Central memory CD8-positive, alpha-beta T cell (primary cell): Measurements from ENCODE around the gene CACNA1A.

Source experiments
- ATAC-seq: fragments of 150-1000 bp; cut with Tn5 transposase; replicated peaks from 2 replicates; pipeline ENCODE4 v1.10.0; 2022; ENCODE audit warnings: mild to moderate bottlenecking, moderate FRiP score, moderate number of reproducible peaks; ENCODE audit not compliant: poor library complexity, severe bottlenecking; ENCODE audit errors: extremely low read depth
- DNase-seq, 2 donors: peaks; one replicate each; pipeline ENCODE4 v3.0.0; 2021; ENCODE audit warnings: low spot score in 2 of 2
- H3K27ac Mint-ChIP-seq: one replicate; pipeline ENCODE4 v1.8.0; 2022; ENCODE audit warnings: low read depth, mild to moderate bottlenecking, moderate library complexity, mixed read lengths
- H3K27me3 Mint-ChIP-seq: one replicate; pipeline ENCODE4 v1.8.0; 2022; ENCODE audit warnings: mixed read lengths
- H3K36me3 Mint-ChIP-seq: one replicate; pipeline ENCODE4 v1.8.0; 2022; ENCODE audit warnings: mild to moderate bottlenecking, moderate library complexity, mixed read lengths; ENCODE audit not compliant: insufficient read depth
- H3K4me1 Mint-ChIP-seq: one replicate; pipeline ENCODE4 v1.8.0; 2022; ENCODE audit warnings: mixed read lengths
- H3K4me3 Mint-ChIP-seq: one replicate; pipeline ENCODE4 v1.8.0; 2022; ENCODE audit warnings: mild to moderate bottlenecking, moderate library complexity, mixed read lengths
- H3K9me3 Mint-ChIP-seq: one replicate; pipeline ENCODE4 v1.8.0; 2022; ENCODE audit warnings: mixed read lengths

CACNA1A gene

DNA sequence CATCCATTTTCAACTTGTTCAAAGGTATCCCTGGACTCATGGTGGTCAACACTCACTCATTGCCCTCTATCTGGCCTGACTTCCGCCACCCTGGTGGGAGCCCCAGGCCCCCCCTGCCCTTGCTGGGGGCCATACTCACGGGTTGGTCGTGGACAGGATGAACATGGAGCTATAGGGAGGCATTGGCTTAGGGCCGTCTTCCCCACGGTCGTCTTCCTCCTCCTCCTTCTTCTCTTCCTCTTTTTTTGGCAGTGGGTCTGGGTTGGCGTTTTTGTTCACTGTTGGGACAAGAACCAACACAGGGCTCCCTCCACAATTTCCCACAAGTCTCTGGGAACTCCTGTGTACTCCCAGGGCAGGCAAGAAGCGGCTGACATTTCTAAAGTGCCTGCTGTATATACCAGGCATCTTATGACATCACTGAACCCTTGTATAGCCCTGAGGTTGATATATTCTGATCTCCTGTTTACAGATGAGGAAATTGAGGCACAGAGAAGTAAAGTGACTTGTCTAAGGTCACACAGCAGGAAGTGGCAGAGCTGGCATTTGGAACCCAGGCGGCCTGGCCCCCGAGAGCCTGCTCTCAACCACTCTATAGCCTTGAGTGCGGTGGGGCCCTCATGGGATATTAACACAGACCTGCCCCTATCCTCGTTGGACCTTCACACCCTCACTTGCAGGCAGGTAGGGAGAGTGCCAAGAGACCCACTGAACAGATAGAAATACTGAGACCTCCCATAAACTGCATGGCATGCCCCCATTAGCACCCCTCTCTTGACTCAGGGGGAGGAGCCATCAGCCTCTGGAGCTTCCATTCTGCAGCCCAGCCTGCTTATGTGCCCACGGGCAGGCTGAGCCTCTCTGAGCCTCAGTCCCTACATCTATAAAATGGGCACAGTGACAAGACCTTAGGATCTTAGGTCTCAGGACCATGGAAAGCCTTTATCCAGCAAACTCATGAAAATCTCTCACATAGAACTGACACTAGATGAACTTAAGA, 221.1 kb downstream of the CACNA1A start:
- DNase-seq: no peak
- Mint-ChIP-seq H3K9me3 (no peaks in the 10 kb centered on the region), H3K27me3 (peaks cover 18% of the 10 kb centered on the region), H3K27ac (no peak overlapping the region), H3K4me3 (no peak overlapping the region), H3K36me3 (no peaks in the 10 kb centered on the region), H3K4me1 (no peaks in the 10 kb centered on the region)
- ATAC-seq: no peak

DNA sequence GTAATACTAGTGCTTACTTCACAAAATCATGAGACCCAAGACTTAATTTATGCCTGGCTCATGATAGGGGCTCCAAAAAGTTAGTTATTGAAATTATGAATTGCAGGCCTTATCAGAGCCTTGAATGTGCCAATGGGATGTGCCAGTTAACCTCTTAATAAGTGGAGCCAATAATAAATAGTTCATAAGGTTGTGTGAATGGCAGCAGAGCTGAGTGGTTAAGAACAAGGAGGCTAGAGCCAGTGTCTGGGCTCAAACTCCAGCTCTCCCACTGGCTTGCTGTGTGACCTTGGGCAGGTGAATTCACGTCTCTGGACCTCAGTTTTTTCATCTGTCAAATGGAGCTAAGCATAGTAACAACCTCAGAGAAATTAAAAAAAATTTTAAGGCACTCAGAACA, 222.4 kb downstream of the CACNA1A start:
- Mint-ChIP-seq H3K4me1 (no peaks in the 10 kb centered on the region), H3K27ac (no peak overlapping the region), H3K27me3 (peaks cover 18% of the 10 kb centered on the region), H3K4me3 (no peak overlapping the region), H3K36me3 (peaks cover under 1% of the 10 kb centered on the region), H3K9me3 (no peaks in the 10 kb centered on the region)
- DNase-seq: no peak
- ATAC-seq: no peak

DNA sequence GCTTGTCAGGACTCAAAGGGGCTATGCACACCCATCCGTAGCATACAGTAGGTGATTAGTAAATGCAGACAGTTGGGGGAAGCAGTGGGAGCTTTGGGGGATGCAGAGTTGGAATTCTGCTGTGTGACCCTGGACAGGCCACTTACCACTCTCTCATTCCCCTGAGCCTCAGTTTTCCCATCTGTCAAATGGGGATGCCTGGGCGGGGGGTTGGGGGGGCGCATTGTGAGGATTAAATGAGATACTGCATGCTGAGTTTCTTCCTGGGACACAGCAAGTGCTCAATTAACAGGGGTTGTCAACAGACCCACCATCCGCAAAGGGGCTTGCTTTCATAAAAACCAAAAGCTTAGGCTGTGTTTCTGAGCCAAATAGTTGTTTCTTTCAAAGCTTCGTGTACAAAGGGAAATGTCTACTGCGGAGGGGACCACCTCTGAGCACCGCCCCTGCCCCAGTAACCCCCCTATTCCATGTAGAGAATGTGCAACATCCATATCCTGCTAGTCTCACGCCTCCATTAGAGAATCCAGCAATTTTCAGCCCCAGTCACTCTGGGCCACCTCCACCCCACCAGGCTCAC, 223.7 kb downstream of the CACNA1A start:
- peaks cover 4% of the 10 kb centered on the region for H3K36me3 Mint-ChIP-seq
- H3K4me1 Mint-ChIP-seq: peaks cover 9% of the 10 kb centered on the region
- H3K9me3 Mint-ChIP-seq: no peaks in the 10 kb centered on the region
- no peak for ATAC-seq
- no peak overlapping the region for H3K27ac Mint-ChIP-seq
- DNase-seq: no peak
- H3K27me3 Mint-ChIP-seq: peaks cover 26% of the 10 kb centered on the region
- H3K4me3 Mint-ChIP-seq: no peak overlapping the region

DNA sequence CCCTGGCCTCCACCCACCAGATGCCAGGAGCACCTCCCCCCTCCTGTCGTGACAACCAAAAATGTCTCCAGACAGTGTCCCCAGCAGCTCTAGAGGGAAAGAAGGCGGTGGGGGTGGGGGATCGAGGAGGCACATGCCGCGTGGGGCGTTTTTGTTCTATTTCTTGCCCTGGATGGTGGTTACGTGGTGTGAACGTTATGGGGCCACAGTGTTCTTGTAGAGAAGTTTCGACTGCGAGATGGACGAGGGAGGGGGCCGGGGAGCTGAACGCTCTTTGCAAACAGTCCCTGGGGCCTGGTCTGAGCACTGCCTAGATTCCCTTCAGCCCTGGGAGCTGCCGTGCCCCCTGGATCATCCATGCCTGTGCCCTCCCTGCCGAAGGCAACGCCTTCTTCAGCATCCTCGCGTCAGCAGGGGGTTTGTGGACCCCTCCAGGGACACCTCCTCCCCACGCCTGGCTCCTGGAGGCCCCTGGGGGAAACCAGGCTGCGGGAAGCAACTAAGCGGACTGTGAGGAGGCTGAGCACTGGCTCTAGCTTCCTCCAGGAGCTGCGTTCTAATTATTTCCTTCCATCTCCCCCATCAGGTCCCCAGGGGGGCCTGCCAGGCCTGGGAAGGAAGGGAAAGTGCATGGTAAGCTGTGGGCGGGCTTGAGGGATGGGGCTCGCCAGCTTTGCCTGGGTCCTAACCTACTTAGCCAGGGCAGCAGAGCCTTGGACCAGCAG, 224.6 kb downstream of the CACNA1A start:
- H3K4me3 Mint-ChIP-seq: no peak overlapping the region
- ATAC-seq (no peak), DNase-seq (no peak)
- no peaks in the 10 kb centered on the region for H3K9me3 Mint-ChIP-seq
- H3K36me3 Mint-ChIP-seq: peaks cover 6% of the 10 kb centered on the region
- H3K27ac Mint-ChIP-seq: no peak overlapping the region
- peaks cover 26% of the 10 kb centered on the region for H3K27me3 Mint-ChIP-seq
- H3K4me1 Mint-ChIP-seq: peaks cover 14% of the 10 kb centered on the region

DNA sequence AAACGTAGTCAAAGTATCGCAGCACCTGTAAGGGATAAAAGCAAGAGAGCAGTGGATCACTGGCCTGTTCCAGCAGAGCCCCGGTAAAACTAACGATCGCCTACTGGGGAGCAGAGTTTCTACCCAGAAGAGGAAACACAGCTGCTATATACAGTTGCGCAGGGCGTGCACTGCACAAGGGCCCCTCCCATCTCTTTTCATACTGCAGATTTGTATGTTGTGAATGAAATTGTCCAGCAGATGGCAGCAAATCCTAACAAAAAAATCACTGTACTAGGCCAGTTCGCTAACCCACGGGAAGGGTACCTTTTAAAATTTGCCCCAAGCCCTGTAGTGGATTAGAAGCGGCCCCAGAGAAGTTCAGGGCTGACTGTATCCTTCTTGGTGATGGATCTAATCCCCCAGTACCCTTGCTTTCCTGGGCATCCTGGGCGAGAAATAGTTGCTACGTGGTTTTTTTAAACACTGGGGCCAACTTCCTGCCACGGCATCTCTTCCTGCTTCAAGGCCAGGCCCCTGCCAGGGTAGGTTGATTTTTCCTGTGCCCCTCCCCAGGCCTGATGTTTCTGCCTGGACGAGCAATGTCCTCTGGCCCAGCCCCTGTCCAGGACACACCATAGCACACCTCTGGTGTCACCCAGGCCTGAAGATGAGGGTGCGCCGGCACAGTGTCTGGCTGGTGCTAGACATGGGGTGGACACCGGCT, 229.0 kb downstream of the CACNA1A start:
- Mint-ChIP-seq H3K36me3 (peaks cover 8% of the 10 kb centered on the region), H3K4me1 (peaks cover 14% of the 10 kb centered on the region), H3K9me3 (no peaks in the 10 kb centered on the region), H3K27ac (no peak overlapping the region), H3K27me3 (peaks cover 15% of the 10 kb centered on the region), H3K4me3 (peak overlapping the region; percentile 37)
- DNase-seq (peak; percentile 37 to 69), ATAC-seq (peak; percentile 86)

DNA sequence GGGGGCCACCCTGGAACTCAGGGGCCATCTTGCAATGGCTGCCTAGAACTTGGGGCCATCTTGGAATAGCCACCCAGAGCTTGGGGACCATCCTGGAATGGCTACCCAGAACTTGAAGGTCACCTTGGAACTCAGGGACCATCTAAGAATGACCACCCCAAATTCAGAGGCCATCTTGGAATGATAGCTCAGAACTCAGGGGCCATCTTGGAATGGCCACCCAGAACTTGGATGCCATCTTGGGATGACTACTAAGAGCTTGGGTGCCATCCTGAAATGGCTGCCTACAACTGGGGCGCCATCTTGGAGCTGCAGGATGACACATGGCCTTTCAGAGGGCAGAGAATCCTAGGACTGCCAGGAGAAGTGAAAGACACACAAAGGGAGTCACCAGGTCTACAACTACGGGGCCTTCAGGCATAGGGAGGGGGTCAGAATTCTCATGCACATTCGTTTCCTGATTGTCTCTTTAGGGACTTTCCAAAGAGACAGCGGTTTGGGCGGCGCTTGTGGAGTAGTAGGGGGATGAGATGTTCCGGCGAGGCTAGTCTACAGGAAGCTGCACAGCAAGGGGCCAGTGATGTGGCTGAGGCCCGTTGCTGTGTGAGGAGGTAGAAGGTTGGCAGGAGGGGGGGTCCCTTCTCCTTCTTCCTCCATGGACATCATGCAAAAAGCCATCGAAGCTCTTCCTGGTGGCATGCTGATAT, 231.1 kb downstream of the CACNA1A start:
- no peak overlapping the region for H3K27ac Mint-ChIP-seq
- DNase-seq (no peak), ATAC-seq (no peak)
- H3K4me3 Mint-ChIP-seq: no peak overlapping the region
- H3K27me3 Mint-ChIP-seq: peaks cover 7% of the 10 kb centered on the region
- no peaks in the 10 kb centered on the region for H3K9me3 Mint-ChIP-seq
- peaks cover 14% of the 10 kb centered on the region for H3K4me1 Mint-ChIP-seq
- H3K36me3 Mint-ChIP-seq: peaks cover 8% of the 10 kb centered on the region

DNA sequence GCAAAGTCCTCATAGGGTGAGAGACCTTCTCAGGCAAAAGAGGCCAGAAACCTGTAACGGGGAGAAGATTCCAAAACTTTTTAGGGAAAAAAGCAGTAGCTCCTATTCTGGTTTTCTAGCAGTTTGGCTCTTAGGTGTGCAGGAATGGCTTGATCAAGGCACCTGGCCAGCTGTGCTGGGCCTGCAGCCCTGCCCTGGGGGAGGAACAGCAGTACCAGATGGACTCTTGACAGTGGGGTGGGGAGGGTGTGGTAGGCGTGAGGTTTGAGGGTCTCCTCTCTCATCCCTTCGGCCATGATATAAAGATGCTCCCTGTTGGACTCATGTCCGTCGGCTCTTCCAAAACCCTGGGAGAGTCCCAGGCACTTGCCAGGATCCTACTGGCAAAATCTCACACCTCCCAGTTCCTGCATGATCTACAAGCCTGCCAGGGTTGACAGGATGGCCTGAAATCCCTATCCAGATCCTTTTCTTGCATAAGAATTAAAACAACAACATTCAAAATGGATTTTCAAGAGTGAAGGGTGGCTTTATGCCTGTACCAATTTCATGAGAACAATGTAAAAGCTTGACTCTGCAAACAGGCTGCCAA, 235.7 kb downstream of the CACNA1A start:
- no peaks in the 10 kb centered on the region for H3K9me3 Mint-ChIP-seq
- peaks cover 2% of the 10 kb centered on the region for H3K36me3 Mint-ChIP-seq
- DNase-seq (no peak), ATAC-seq (no peak)
- H3K4me1 Mint-ChIP-seq: no peaks in the 10 kb centered on the region
- H3K27me3 Mint-ChIP-seq: no peaks in the 10 kb centered on the region
- no peak overlapping the region for H3K27ac Mint-ChIP-seq
- H3K4me3 Mint-ChIP-seq: no peak overlapping the region

DNA sequence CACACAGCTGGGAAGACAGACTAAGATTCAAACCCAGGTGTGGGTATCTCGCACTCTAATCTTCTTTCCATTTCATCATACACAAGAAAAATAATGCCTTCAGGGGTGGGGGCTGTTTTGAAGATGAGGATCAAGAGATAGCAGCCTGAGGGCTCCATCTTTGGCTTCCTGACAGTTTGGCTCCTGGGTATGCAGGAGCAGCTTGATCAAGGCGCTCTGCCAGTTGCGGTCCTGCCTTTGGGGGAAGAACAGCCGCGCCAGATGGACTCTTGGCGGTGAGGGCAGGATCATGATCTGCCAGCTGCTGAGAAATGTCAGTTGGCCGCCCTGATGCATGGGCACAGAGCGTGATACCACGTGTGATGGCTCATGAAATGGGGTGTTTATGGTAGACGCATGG, 236.9 kb downstream of the CACNA1A start:
- no peak for DNase-seq

DNA sequence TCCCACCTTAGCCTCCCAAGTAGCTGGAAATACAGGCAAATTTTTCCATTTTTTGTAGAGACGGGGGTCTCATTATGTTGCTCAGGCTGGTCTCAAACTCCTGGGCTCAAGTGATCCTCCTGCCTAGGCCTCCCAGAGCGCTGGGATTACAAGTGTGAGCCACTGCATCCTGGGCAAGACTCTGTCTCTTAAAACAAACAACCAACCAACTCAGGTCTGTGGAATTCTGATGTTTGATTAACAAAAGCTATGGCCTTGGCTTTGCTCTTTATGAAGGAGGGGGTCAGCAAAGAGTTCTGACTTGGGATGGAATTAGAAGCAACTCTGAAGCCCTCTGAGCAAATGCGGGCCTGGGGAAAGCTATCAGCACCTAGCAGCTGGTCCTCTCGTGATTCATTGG, 238.4 kb downstream of the CACNA1A start:
- Mint-ChIP-seq H3K4me1 (no peaks in the 10 kb centered on the region), H3K9me3 (no peaks in the 10 kb centered on the region), H3K27me3 (peaks cover 18% of the 10 kb centered on the region), H3K27ac (no peak overlapping the region), H3K4me3 (no peak overlapping the region), H3K36me3 (no peaks in the 10 kb centered on the region)
- ATAC-seq: no peak
- no peak for DNase-seq

More for the DNA sequence above, 236.9 kb downstream of the CACNA1A start:
- H3K4me3 Mint-ChIP-seq: no peak overlapping the region
- H3K27ac Mint-ChIP-seq: no peak overlapping the region
- H3K9me3 Mint-ChIP-seq: no peaks in the 10 kb centered on the region
- ATAC-seq: no peak
- H3K4me1 Mint-ChIP-seq: no peaks in the 10 kb centered on the region
- H3K27me3 Mint-ChIP-seq: peaks cover 12% of the 10 kb centered on the region
- H3K36me3 Mint-ChIP-seq: no peaks in the 10 kb centered on the region

DNA sequence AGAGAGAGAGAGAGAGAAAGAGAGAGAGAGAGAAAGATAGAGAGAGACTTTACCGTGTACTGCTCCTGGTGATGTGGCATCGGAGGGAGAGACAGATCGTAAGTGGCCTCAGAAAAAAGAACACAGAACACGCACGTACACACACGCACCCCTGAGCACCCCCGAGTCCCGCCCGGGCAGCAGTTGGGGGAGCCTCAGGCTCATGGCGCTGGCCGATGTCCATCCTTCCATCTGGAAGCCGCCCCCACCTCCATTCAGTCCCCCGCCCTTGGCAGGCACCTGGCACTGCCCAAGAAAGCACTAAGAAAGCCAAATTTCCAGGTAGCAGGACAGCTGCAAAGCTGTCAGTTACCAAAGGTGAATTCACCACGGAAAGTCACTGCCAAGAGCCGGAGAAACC, 239.1 kb downstream of the CACNA1A start:
- Mint-ChIP-seq H3K27ac (peak overlapping the region; percentile 70), H3K27me3 (peaks cover 18% of the 10 kb centered on the region), H3K4me3 (no peak overlapping the region), H3K36me3 (no peaks in the 10 kb centered on the region), H3K9me3 (no peaks in the 10 kb centered on the region), H3K4me1 (peaks cover 4% of the 10 kb centered on the region)
- no peak for ATAC-seq
- no peak for DNase-seq

DNA sequence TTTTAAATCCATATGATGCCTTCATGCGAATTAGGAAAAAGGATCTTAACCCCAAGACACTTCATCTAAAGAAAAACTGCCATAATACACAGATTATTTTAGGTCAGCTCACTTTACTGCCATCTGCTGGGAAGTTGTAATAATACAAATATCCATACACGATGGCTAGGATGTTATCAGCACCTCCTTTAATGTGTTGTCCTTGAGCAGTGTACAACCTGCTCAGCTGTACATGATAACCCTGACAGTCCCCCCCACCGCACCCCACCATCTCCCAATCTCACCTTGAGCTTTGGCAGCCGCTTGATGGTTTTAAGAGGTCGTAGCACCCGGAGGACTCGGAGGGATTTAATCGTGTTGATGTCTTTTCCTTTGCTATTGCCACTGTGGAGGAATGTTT, 243.8 kb downstream of the CACNA1A start:
- no peaks in the 10 kb centered on the region for H3K9me3 Mint-ChIP-seq
- no peak for ATAC-seq
- peaks cover 4% of the 10 kb centered on the region for H3K4me1 Mint-ChIP-seq
- H3K36me3 Mint-ChIP-seq: peaks cover 1% of the 10 kb centered on the region
- no peak overlapping the region for H3K27ac Mint-ChIP-seq
- no peak overlapping the region for H3K4me3 Mint-ChIP-seq
- peaks cover 32% of the 10 kb centered on the region for H3K27me3 Mint-ChIP-seq
- DNase-seq: no peak
